Measurements from ENCODE around the gene SEC22C. TPM values are rescaled to one million over a fixed set of nuclear protein-coding genes. Genes with fewer than 3 reads are reported as not detected.

The SEC22C gene
- total and polyA plus RNA-seq, 2 of the 4 experiments (the other 2 are of a cell fraction), result 24.0 to 43.9 TPM

DNA sequence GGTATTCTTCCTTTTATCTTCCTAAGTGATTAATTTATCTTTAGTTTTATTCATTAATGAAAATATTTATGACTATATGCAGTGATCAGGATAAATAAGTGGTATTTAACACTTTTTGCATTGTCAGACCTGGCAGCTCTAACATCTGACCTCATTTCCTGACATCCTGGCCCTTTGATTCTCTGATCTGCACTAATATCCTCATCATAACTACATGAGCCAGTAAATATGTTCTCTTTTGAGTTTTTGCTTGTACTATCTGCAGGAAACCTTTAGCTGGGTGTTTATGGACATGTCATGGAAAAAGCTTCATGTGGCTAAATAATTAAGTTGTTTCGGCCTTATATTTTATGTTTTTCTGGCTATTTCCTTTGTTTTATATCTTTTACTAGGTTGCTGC, 29.2 kb upstream of the SEC22C start:
- H3K9me1 ChIP-seq (ENCODE audit: insufficient read depth, low read length), result peaks cover 3% of the 10 kb centered on the region
- TF ChIP-seq SMC3 (IDR thresholded peaks at IDR 0.05; ENCODE audit: low read depth, low read length) (no peak), RFX5 (IDR thresholded peaks at IDR 0.05; ENCODE audit: low read depth, low read length) (no peak), MXI1 (IDR thresholded peaks at IDR 0.05; ENCODE audit: borderline replicate concordance, low read depth, low read length) (no peak)
- in situ Hi-C loops (cut with MboI; ENCODE audit: low sequenced_read_pairs) (no loop called here), dilution Hi-C loops (cut with HindIII; ENCODE audit: low sequenced_read_pairs, unreplicated experiment) (no loop called here), intact Hi-C loops (cut with micrococcal nuclease) (loop anchor here (5.0 kb wide), 1 partner anchor 36 kb away; no protein-coding TSS in a partner anchor)
- CTCF ChIA-PET, result no interaction called here
- no peak overlapping the region for H3K27ac ChIP-seq (ENCODE audit: insufficient read depth, low read length)
- no peak overlapping the region for H2BK15ac ChIP-seq (ENCODE audit: low read depth, low read length)
- no peaks in the 10 kb centered on the region for H3K9me3 ChIP-seq (ENCODE audit: control insufficient read depth, insufficient read depth, low read length)
- BruUV-seq (replicated peaks), result no TSS peak
- no CpG with 5 or more reads among the region's 1 CpG for WGBS, 2 experiments (ENCODE audit: extremely low coverage in 2 of 2, insufficient read length in 1 of 2)
- H3K4ac ChIP-seq (ENCODE audit: low read depth, low read length), result no peak overlapping the region
- H4K8ac ChIP-seq (ENCODE audit: low read depth in 2 of 2, low read length in 2 of 2), result no peak overlapping the region
- H3K18ac ChIP-seq (ENCODE audit: low read depth, low read length), result no peak overlapping the region
- H2AFZ ChIP-seq (replicated peaks; ENCODE audit: low read length, poor library complexity), result no peak overlapping the region
- no peak overlapping the region for H3K23ac ChIP-seq (ENCODE audit: low read depth, low read length)
- peaks cover 58% of the 10 kb centered on the region for H4K20me1 ChIP-seq (ENCODE audit: insufficient read depth, low read length)
- H3K79me1 ChIP-seq (ENCODE audit: low read depth in 1 of 2, low read length in 2 of 2), result peaks cover 16 to 47% of the 10 kb centered on the region in 2 experiments
- no peak overlapping the region for H2BK5ac ChIP-seq (ENCODE audit: low read depth, low read length, poor library complexity, severe bottlenecking)
- no peak overlapping the region for H4K91ac ChIP-seq (ENCODE audit: insufficient read depth, low read depth, low read length)
- H2BK120ac ChIP-seq (ENCODE audit: low read depth, low read length), result no peak overlapping the region
- no peak overlapping the region for H2AK9ac ChIP-seq (replicated peaks; ENCODE audit: low read depth, low read length, poor library complexity)
- H4K5ac ChIP-seq (ENCODE audit: low read depth, low read length), result no peak overlapping the region
- H3K27me3 ChIP-seq (ENCODE audit: control insufficient read depth, insufficient read depth, low read length), result no peaks in the 10 kb centered on the region
- H3K14ac ChIP-seq (replicated peaks; ENCODE audit: low read depth, low read length), result no peak overlapping the region
- POLR2A ChIA-PET (ENCODE audit: unreplicated experiment), result no interaction called here
- H3K4me3 ChIP-seq (ENCODE audit: insufficient read depth, low read depth, low read length), result no peak overlapping the region
- H2AK5ac ChIP-seq (ENCODE audit: low read depth, low read length), result no peak overlapping the region
- no peak for DNase-seq
- no peak overlapping the region for H3K4me2 ChIP-seq (ENCODE audit: low read depth, low read length)
- H2BK20ac ChIP-seq (ENCODE audit: low read depth, low read length), result no peak overlapping the region
- no peak overlapping the region for H3K56ac ChIP-seq (ENCODE audit: extremely low read depth, insufficient read depth, low read length)
- peaks cover 20% of the 10 kb centered on the region for H3K36me3 ChIP-seq (ENCODE audit: control insufficient read depth, insufficient read depth, low read length)
- H3K4me1 ChIP-seq (ENCODE audit: control insufficient read depth, insufficient read depth, low read length), result peaks cover 4% of the 10 kb centered on the region
- no peak for ATAC-seq (ENCODE audit: low read depth)
- H3K9ac ChIP-seq (ENCODE audit: low read depth, low read length), result no peak overlapping the region

Measured in IMR-90 (cell line).